AG04450 (cell line): ENCODE measurements around the gene CRACDL. TPM values are rescaled to one million over a fixed set of nuclear protein-coding genes. Genes with fewer than 3 reads are reported as not detected.
A peak's percentile ranks its signal among the peaks of the same experiment; 100 is the strongest.

Experiments
- CTCF ChIA-PET: fragments of 300-600, 350-600 bp; formaldehyde crosslinking; extraction: SDS; loops from one replicate; lab custom pipeline; 2022; ENCODE audit warnings: antibody characterized with exemption, inconsistent platforms; lab: Charles Lee
- POLR2A ChIA-PET: fragments of 350-600 bp; formaldehyde crosslinking; extraction: SDS; loops from one replicate; lab custom pipeline; 2021; ENCODE audit warnings: antibody characterized with exemption, inconsistent platforms; lab: Yijun Ruan, JAX
- DNase-seq: peaks from one replicate; pipeline ENCODE4 v3.0.0-alpha.2; 2011; ENCODE audit warnings: low read depth, low spot score
- H3K27ac ChIP-seq: one replicate; pipeline ENCODE4 v1.5.1; 2012; ENCODE audit warnings: low read depth, low read length, control low read depth
- H3K27me3 ChIP-seq: one replicate; pipeline ENCODE4 v1.6.0; 2012; ENCODE audit warnings: low read length; ENCODE audit not compliant: control insufficient read depth, insufficient read depth
- H3K4me3 ChIP-seq: 2 replicates; pipeline ENCODE4 v1.5.1; 2011; ENCODE audit warnings: mild to moderate bottlenecking, low read depth, low read length, control low read depth
- H3K9me3 ChIP-seq: 2 replicates; pipeline ENCODE4 v1.5.1; 2012; ENCODE audit warnings: low read length; ENCODE audit not compliant: control insufficient read depth, insufficient read depth
- polyA plus RNA-seq: library from polyadenylated mRNA; depleted of rRNA; stranded (reverse); fragments of >200 nt; gene quantifications from 2 replicates; pipeline ENCODE4 v1.2.3, GENCODE V29; 2011
- TF ChIP-seq, protein P1 (sequence below): IDR thresholded peaks from 2 replicates; pipeline ENCODE4 v1.5.1; 2011; ENCODE audit warnings: low read depth, low read length, control low read depth, inconsistent platforms

Gene CRACDL
- polyA plus RNA-seq, 1 experiment, result not detected

DNA sequence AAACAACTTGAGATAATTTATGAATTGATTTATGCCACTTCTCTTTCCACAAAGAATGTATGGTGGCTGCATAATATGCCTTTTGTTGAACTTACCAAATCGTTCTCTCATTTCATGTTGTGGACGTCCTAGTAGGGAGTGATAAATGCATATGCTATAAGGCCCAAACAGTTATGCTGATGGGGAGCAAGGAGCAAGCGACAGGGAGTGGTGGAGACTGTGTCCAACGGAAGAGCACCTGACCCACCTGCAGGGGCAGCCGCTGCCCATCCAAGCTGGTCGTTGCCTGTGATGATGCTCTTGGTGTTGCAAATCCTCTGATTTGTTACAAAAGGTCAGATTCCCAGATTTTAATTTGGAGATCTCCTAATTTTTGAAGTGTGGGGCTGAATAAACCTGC, 174.1 kb downstream of the CRACDL start:
- Histone ChIP-seq H3K9me3 (no peaks in the 10 kb centered on the region), H3K4me3 (no peak overlapping the region), H3K27ac (no peak overlapping the region), H3K27me3 (peaks cover 12% of the 10 kb centered on the region)
- POLR2A ChIA-PET, result no interaction called here
- CTCF ChIA-PET, result no interaction called here
- TF ChIP-seq, protein P1, sequence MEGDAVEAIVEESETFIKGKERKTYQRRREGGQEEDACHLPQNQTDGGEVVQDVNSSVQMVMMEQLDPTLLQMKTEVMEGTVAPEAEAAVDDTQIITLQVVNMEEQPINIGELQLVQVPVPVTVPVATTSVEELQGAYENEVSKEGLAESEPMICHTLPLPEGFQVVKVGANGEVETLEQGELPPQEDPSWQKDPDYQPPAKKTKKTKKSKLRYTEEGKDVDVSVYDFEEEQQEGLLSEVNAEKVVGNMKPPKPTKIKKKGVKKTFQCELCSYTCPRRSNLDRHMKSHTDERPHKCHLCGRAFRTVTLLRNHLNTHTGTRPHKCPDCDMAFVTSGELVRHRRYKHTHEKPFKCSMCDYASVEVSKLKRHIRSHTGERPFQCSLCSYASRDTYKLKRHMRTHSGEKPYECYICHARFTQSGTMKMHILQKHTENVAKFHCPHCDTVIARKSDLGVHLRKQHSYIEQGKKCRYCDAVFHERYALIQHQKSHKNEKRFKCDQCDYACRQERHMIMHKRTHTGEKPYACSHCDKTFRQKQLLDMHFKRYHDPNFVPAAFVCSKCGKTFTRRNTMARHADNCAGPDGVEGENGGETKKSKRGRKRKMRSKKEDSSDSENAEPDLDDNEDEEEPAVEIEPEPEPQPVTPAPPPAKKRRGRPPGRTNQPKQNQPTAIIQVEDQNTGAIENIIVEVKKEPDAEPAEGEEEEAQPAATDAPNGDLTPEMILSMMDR, result no peak
- no peak for DNase-seq

DNA sequence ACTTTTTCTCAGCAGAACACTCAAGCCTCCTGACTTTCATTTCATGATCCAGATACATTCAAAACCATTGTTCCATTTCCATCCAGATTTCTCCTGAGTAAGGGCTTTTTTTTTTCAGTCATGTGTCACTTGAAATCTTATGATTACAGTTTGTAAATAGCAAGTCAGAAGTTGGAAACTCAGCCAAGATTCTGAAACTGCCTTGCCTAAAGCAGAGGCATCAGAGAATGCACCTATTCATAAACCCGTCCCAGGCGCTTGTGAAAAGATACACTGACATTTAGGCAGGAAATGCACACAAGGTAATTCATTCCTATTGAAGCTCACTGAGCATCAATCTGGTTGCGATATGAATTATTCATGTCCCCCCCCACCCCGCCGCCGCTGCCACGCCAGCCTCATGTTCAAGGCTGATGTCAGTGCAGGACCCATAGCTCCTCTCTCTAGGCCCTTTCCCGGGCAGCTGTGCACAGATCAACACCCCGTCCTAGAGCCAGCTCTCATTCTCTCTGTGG, 174.7 kb downstream of the CRACDL start:
- CTCF ChIA-PET, result no interaction called here
- Histone ChIP-seq H3K27ac (no peak overlapping the region), H3K27me3 (peaks cover 12% of the 10 kb centered on the region), H3K9me3 (no peaks in the 10 kb centered on the region), H3K4me3 (no peak overlapping the region)
- no peak for DNase-seq
- POLR2A ChIA-PET, result no interaction called here
- TF ChIP-seq, protein P1, result no peak

DNA sequence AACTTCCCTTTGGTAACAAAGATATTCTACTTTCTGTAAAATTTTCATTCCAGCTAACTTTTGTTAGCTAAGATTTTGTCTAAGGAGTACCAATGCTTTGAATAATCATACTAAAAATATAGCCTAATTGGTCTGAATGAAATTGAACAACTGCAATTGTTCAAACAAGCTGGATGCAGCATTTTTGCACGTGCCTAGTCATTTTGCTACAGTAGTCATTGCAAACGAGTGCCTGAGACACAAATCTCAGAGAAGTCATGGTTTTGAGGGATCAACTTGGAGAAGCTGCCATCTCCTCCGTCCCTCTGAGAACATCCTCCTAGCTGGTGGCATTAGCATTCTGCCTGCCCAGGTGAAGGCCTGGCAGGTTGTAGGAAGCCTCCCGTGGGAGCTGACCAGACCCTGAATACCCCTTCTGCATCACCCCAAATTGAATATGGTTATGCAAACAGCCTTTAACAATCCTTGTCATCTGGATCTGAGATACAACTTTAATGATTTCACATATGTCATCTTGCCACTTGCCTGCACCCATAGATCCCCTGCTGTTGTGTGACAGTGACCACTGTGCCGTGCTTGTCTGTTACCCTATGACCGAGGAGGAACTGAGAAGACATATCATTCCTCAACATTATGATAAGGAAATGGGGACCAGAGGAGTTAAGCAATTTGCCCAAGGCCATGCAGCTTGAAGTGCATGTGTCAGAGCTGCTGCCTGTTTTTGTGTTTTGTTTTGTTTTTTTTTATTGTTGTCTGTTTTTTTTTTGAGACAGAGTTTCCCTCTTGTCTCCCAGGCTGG, 176.0 kb downstream of the CRACDL start:
- Histone ChIP-seq H3K27ac (no peak overlapping the region), H3K9me3 (no peaks in the 10 kb centered on the region), H3K4me3 (no peak overlapping the region), H3K27me3 (peaks cover 14% of the 10 kb centered on the region)
- TF ChIP-seq, protein P1, result no peak
- CTCF ChIA-PET, result no interaction called here
- no peak for DNase-seq
- POLR2A ChIA-PET, result no interaction called here

DNA sequence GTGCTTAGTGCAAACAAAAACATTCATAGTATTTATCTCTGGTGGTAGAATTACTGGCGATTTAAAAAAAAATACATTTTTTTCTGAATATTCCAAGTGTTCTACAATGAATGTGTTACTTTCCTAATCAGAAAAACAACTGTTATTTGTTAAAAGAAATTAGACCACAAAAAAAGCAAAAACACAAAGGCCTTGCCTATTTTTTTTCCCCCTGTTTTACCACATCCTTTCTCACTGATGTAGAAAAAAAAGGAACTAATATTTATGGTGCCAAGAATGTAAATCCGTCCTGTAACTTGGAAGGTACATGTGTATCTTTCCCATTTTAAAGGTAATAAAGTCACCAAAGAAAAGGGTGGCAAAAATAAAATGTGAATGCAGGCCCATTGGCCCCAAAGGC, 176.7 kb downstream of the CRACDL start:
- no peak for DNase-seq
- TF ChIP-seq, protein P1, result no peak
- Histone ChIP-seq H3K4me3 (no peak overlapping the region), H3K27ac (no peak overlapping the region), H3K9me3 (no peaks in the 10 kb centered on the region), H3K27me3 (peaks cover 14% of the 10 kb centered on the region)
- CTCF ChIA-PET, result no interaction called here
- POLR2A ChIA-PET, result no interaction called here

DNA sequence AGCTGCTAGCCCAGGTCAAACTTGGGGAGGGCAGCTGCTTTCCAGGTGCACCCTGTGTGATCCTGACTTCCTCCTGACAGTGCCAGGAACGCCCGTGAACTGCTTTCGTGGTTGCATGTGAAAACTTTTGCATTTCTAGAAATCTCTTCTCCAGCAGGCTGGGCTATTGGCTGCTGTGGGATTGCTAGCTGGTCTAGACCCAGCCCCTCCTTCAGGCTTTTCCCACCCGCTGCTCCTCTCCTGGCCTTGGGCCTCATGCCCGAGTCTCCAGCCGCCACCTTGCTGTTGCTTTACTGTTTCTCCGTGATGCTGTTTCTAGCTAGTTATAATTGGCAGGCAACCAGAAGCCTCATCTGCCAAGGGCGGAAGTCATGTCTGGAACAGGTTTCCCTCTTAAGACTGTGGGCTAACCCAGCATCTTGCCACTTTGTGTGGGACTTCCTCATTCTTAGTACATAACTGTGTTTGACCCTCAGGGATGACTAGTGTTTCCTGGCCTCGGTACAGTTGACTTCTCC, 178.1 kb downstream of the CRACDL start:
- ChIA-PET POLR2A (no interaction called here), CTCF (no interaction called here)
- peak; percentile 10 for DNase-seq

More for the DNA sequence above, 178.1 kb downstream of the CRACDL start:
- H3K9me3 ChIP-seq, result no peaks in the 10 kb centered on the region
- TF ChIP-seq, protein P1, result no peak
- peaks cover 12% of the 10 kb centered on the region for H3K27me3 ChIP-seq
- H3K4me3 ChIP-seq, result no peak overlapping the region
- H3K27ac ChIP-seq, result no peak overlapping the region
